ENCODE data around the gene THAP10.
A peak's percentile ranks its signal among the peaks of the same experiment; 100 is the strongest.
"Not testable (repeated sequence)": the region's sequence is repeated elsewhere in the genome, so short reads cannot be mapped to it uniquely, and the experiment has no call there.

The THAP10 gene

DNA sequence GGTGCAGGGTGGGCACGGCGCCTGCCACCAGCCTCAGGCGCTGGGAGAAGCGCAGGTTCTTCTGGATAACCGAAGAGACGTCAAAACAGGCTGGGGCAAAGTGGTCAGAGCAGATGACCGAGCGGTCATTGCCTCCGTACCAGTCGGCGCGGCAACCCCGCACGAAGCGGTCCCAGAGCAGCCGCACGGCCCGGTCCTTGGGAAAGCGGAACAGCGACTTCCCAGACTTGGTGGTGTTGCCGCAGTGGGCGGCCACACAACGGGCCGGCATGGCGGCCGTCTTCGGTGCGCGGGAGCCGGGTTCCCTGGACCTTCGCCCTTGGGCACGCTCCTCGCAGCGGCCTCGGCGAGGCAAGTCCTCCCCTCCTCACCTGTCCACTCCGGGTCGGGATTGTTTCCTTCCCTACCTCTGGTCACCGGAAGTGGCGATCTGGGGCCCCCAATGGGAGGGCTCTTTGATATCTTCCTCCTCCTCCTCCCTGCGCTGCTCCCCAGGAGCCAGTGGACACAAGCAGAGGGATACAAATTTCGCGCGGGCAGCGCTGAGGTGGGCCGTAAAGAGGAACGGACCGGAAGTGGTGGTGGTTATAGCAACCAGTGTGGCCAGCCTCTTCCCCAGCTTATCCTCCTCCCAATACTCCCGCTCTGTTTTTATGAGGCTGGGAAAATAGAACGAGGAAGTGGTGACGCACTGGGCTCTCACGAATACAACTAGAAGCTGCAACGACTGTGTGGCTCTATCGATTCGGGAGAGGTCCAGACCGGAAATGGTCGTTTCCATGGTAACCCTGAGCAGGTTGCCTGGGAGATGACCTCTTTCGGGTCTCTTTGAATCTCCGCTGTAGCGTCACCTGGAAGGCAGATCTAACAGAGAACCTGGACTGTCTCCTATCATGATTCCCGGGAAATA, at the start of gene THAP10, which contains the start of gene LRRC49:
Gene THAP10 (minus strand): TSS at position 432 of the 910 bp plus-strand sequence. CDS start 161 bp downstream, at position 271.
Gene LRRC49 (plus strand): TSS at position 825 of the 910 bp plus-strand sequence. CDS start 69 bp downstream, at position 894.
- peak; percentile 90 for DNase-seq

- peak; percentile 21 for DNase-seq
Measured at GRCh38 chr15:70936326-70936725, 44.1 kb upstream of the THAP10 start.

GRCh38 chr15:70935631-70936030, 43.4 kb upstream of the THAP10 start:
- no peak for DNase-seq

DNA sequence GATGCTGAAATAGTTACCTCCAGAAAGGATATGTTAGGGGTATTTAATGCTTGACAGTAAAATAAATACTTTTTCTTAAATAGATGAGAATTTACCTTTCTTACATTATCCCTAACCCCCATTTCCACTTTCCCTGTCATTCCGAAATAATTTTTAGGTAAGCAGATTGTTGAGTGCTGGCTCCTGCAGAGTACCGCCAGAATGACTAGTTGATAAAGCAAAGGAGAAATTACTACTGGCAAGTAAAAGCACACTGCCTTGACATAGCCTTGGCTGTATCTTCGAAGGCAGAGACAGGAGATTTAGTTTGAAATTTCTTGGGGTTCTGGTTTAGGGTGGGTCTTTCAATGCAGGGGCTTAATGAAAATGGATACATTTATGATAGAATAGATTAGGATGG, 41.2 kb upstream of the THAP10 start:
- DNase-seq, result no peak

DNA sequence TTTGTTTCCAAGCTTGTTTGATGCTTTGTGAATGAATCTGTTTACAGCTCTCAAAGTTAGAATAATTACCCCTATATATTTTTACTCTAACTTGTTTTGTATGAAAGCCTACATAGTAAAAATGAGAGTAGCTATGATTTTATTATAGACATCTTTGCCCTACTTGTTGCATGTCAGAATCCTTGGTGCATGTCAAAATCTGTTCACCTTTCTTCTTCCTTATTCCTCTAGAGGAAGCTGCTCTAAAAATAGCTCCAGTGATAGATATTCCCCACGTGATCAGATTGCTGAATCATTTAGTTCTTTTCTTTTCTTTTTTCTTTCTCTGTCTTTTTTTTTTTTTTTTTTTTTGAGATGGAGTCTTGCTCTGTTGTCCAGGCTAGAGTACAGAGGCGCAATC, 40.2 kb upstream of the THAP10 start:
- no peak for DNase-seq

GRCh38 chr15:70931821-70932220, 39.6 kb upstream of the THAP10 start:
- no peak for DNase-seq

GRCh38 chr15:70926914-70927313, 34.7 kb upstream of the THAP10 start:
- DNase-seq, result not testable (repeated sequence)

- DNase-seq, result no peak
Measured at GRCh38 chr15:70923311-70924080, 31.3 kb upstream of the THAP10 start.

DNA sequence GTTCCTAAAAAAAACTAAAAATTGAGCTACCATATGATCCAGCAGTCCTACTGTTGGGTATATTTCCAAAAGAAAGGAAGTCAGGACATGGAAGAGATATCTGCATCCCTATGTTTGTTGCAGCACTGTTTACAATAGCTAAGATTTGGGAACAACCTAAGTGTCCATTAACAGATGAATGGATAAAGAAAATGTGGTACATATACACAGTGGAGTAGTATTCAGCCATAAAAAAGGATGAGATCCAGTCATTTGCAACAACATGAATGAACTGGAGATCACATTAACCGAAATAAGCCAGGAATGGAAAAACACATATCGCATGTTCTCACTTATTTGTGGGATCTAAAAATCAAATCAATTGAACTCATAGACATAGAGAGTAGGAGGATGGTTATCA, 29.9 kb upstream of the THAP10 start:
- no peak for DNase-seq

GRCh38 chr15:70920981-70921696, 28.9 kb upstream of the THAP10 start:
- no peak for DNase-seq

DNA sequence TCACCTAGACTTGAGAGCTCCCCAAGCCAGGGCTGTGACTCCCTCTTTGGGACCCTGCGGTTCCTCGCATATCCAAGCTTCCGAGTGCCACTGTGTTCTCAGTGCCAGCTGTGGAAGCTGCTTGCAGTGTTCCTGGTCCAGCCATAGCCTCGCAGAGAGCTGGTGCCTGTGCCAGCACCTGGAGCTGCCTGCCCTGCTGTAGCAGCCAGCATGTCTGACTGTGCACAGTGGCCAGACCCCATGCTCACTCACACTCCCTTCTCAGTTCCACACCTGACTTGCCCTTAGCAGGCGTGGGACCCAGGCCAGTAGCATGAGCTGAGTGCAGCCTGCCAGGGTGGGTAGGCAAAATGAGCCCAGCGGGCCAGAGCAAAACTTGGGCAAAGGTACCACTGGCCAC, 25.7 kb upstream of the THAP10 start:
- DNase-seq, result no peak

DNA sequence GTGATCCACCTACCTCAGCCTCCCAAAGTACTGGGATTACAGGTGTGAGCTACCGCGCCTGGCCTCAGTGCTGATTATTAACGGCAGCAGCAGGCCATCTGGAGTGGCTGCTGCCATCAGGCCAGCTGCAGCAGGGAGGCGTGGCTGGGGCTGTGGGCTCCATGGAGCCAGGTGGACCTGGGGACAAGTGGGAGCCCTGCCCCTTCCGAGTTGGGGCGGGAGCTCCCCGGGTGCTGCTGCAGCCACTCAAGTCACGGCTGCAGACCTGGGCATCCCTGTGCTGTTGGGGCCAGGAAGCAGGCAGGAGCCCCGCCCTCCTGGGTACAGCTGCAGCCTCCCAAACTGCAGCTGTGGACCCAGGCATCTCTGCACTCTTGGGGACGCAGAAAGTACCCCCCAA, 24.3 kb upstream of the THAP10 start:
- DNase-seq, result no peak

GRCh38 chr15:70912187-70912586, 20.0 kb upstream of the THAP10 start:
- no peak for DNase-seq

DNA sequence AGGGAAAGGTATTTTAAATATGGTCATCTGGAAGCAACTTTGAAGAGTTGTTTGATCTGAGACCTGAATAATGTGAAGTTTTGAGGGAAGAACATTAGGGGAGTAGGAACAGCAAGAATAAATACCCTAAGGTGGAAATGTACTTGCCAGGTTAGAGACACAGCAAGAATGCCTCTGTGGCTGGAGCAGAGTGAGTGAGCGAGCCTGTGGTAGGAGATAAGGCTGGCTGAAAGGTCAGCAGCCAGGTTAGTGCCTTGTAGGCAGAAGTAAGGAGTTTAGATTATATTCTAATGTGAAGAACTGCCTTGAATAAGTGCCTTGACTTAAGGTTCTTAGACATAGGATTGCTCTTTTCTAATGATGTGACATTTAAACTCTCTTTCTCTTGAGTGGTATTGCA, 18.7 kb upstream of the THAP10 start:
- no peak for DNase-seq

DNA sequence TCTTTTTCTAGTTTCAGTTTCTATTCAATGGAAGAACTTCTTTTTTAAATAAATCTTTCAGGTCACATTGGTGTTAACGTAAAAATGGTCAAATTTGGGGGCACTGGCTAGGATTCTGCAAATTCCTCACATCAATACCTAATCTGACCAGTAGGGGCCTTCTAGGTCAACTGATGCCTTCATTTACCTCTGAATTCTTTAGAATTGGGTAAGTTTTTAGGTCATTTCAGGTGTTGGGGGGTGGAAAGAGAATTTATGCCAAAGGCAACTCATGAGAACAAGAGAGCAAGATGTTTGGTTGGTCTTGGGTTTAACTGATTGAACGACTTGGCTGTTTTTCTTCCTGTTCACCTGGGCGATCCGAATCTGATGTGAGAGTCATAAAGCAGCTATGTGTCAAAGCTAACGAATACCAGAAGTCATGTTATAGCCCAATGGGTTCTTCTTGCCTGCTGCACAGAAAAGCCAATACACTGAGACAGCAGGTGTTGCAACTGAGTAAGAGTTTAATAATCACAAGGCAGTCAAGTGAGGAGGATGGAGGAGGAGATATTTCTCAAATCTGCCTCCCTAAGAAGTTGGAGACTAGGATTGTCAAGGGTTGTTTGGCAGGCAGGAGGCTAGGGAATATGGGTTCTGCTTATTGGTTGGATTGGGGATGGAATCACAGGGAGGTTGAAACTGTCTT, 15.7 kb upstream of the THAP10 start:
- DNase-seq, result no peak

GRCh38 chr15:70906842-70907241, 14.6 kb upstream of the THAP10 start:
- DNase-seq, result no peak

DNA sequence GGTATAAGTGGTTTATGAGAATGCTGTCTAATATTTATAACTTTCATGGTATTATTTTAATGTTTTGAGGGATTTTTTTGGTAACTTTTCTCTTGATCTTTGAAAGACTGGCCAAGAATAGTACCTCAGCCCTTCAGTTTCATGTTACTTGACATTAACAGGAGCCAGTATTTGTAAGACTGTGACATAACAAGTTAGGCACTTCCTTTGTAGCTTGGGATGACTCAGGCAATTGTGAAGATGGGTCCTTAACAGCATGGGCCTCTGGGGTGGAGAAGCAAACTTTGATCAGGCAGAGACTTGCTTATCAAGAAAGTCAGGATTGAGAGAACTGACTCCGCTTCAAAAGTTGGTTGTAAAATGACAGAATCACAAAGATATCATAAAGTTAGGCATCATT, 9.9 kb upstream of the THAP10 start:
- DNase-seq, result no peak

DNA sequence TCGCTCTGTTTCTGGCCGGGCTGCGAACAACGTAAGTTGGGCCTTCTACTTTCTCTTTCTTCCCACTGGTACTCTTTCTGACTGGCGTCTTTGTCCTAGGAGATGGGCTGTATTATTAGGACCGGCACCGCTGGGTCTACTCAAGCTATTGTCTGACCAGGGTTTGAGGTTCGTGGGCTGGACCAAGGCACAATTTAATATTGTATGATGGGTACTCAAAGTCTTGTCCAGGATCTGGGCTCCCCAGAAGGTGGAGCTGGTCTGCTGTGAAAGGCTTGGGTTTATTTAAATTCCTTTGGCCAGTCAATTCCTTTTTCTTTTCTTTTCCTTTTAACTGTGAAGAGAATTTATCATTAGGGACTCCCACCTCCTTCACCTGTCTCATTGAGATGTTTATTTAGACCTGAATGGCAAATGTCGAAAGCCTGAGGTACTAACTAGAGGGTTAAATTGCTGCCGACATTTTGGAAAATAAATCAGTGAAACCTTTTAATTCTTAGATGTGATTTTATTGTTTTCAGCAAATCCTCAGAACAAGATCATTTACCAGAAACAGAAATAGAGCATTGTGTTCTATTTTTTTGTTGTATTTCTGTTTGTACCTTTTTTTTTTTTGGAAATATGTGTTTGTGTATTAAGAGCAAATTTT, 803 bp upstream of the THAP10 start:
- DNase-seq, result no peak

DNA sequence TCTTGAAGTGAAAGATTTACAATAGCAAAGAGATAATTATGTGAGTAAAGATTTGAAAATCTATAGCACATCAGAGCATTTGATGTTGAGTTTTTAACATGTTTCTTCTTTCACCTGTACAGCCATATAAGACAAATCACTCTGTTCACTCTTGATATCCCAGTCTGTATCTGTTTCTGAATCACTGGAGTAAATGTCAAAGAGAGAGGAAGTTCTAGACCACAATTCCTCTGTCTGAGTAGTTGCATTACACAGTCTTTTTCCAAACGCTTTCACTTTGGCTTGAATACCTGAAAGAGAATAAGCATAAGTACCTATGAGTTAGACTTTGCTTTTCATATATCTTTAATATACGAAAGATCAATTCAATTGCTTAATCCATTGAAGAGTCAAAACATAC, 9.9 kb downstream of the THAP10 start:
- no peak for DNase-seq

- no peak for DNase-seq
Measured at GRCh38 chr15:70880781-70881180, 11.5 kb downstream of the THAP10 start.

DNA sequence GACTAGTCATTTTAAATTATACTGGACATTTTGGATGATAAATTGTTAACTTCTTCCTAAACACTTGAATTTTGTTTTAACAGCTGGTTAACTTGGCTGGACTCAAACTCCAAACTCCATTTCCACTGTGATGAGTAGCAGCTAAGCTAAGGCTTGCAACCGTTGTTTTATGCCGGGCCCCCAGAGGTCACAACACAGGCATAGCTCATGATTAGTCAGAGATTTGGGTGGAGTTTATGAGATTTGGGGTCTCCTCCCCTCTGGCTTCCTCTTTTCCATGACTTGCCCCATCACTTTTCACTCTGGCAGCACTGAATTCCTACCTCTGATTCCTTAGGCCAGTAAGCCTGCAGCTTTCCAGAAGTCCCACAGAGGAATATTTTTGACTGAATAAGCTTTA, 12.8 kb downstream of the THAP10 start:
- no peak for DNase-seq

- no peak for DNase-seq
Measured at GRCh38 chr15:70876683-70877082, 15.6 kb downstream of the THAP10 start.
